ENCODE results near the gene MAP3K8. TPM values are rescaled to one million over a fixed set of nuclear protein-coding genes. Genes with fewer than 3 reads are reported as not detected.

Gene MAP3K8
- total and polyA plus RNA-seq, 9 of the 15 experiments (the other 6 are each of a cell fraction or from before 2014, with no cell fraction given), result 6.9 to 23.6 (median 13.6) TPM

GRCh38 chr10:30437031-30437841 lies 3.3 kb downstream of the MAP3K8 start (continued):
- no peak for TF ChIP-seq ZNF274 (IDR thresholded peaks at IDR 0.05; ENCODE audit: borderline replicate concordance, low read depth, low read length)
- no peak for TF ChIP-seq U2AF1 (optimal IDR thresholded peaks at IDR 0.05; ENCODE audit: low read depth, low read length)
- TF ChIP-seq KDM2B (CRISPR knock-in tag; IDR thresholded peaks at IDR 0.05), result no peak
- no peak for TF ChIP-seq TAF7 (tag; IDR thresholded peaks at IDR 0.05)
- peak; percentile 70 for TF ChIP-seq HMGN3 (IDR thresholded peaks at IDR 0.05; ENCODE audit: borderline replicate concordance, extremely low read depth, insufficient read length, low read depth, low read length)
- peak; percentile 61 for TF ChIP-seq DACH1 (IDR thresholded peaks at IDR 0.05; ENCODE audit: partially characterized antibody)
- peak in 1 of 2 experiments; percentile 44; a peak in 1 of 4 replicates for TF ChIP-seq TEAD1 (CRISPR knock-in tag; IDR thresholded peaks at IDR 0.05)
- TF ChIP-seq NRF1 (conservative IDR thresholded peaks at IDR 0.05 in 1 of 2, IDR thresholded peaks at IDR 0.05 in 1 of 2), result peak; percentile 23 to 42; a peak in 2 of 4 replicates
- peak; percentile 73 for TF ChIP-seq HMBOX1 (IDR thresholded peaks at IDR 0.05)
- no peak for TF ChIP-seq PHB (CRISPR knock-in tag; IDR thresholded peaks at IDR 0.05)
- peak; percentile 99 for TF ChIP-seq SMARCE1 (IDR thresholded peaks at IDR 0.05)
- TF ChIP-seq PCBP1 (IDR thresholded peaks at IDR 0.05; ENCODE audit: low read depth, low read length, poor library complexity, severe bottlenecking), result no peak
- peak; percentile 54; the same call in 1 of the 2 replicates for TF ChIP-seq MYNN (IDR thresholded peaks at IDR 0.05)
- no peak for TF ChIP-seq MYNN (CRISPR knock-in tag; IDR thresholded peaks at IDR 0.05)
- TF ChIP-seq ARNT (IDR thresholded peaks at IDR 0.05), result peak; percentile 59 to 87
- peak; percentile 42; the same call in 1 of the 2 replicates for TF ChIP-seq GABPB1 (CRISPR knock-in tag; IDR thresholded peaks at IDR 0.05)
- no peak for TF ChIP-seq RBFOX2 (IDR thresholded peaks at IDR 0.05; ENCODE audit: low read depth, low read length)
- no peak for TF ChIP-seq MTF1 (CRISPR knock-in tag; IDR thresholded peaks at IDR 0.05; ENCODE audit: borderline replicate concordance)
- TF ChIP-seq HNRNPK (IDR thresholded peaks at IDR 0.05; ENCODE audit: low read depth, low read length, poor library complexity, severe bottlenecking), result no peak
- TF ChIP-seq FOXK2 (conservative IDR thresholded peaks at IDR 0.05 in 1 of 2, IDR thresholded peaks at IDR 0.05 in 1 of 2; ENCODE audit: low read depth in 2 of 2), result peak; percentile 75 to 87
- TF ChIP-seq POLR3A (IDR thresholded peaks at IDR 0.05; ENCODE audit: borderline replicate concordance, extremely low read depth, insufficient read depth, insufficient read length), result no peak
- no peak for TF ChIP-seq ZBTB1 (CRISPR knock-in tag; IDR thresholded peaks at IDR 0.05; ENCODE audit: borderline replicate concordance, low read depth)
- TF ChIP-seq UBTF (IDR thresholded peaks at IDR 0.05; ENCODE audit: borderline replicate concordance in 1 of 2, low read depth in 2 of 2, low read length in 2 of 2), result 0 out of 4 replicates have a peak, but pooled peaks of 1 of the 2 experiments have one; percentile 18
- peak; percentile 3 for TF ChIP-seq ZFP36 (IDR thresholded peaks at IDR 0.05; ENCODE audit: low read depth, low read length, partially characterized antibody)
